Articular chondrocyte of knee joint (primary cell): ENCODE measurements around the gene SERPINA10. TPM values are rescaled to one million over a fixed set of nuclear protein-coding genes. Genes with fewer than 3 reads are reported as not detected.

ENCODE experiments used
- total RNA-seq: library from RNA; depleted of rRNA; stranded (reverse); fragments of >200 nt; gene quantifications from 2 replicates; pipeline ENCODE4 v1.2.3, GENCODE V29; 2012

SERPINA10 gene, protein sequence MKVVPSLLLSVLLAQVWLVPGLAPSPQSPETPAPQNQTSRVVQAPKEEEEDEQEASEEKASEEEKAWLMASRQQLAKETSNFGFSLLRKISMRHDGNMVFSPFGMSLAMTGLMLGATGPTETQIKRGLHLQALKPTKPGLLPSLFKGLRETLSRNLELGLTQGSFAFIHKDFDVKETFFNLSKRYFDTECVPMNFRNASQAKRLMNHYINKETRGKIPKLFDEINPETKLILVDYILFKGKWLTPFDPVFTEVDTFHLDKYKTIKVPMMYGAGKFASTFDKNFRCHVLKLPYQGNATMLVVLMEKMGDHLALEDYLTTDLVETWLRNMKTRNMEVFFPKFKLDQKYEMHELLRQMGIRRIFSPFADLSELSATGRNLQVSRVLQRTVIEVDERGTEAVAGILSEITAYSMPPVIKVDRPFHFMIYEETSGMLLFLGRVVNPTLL
- total RNA-seq, result not detected in 2 replicates

DNA sequence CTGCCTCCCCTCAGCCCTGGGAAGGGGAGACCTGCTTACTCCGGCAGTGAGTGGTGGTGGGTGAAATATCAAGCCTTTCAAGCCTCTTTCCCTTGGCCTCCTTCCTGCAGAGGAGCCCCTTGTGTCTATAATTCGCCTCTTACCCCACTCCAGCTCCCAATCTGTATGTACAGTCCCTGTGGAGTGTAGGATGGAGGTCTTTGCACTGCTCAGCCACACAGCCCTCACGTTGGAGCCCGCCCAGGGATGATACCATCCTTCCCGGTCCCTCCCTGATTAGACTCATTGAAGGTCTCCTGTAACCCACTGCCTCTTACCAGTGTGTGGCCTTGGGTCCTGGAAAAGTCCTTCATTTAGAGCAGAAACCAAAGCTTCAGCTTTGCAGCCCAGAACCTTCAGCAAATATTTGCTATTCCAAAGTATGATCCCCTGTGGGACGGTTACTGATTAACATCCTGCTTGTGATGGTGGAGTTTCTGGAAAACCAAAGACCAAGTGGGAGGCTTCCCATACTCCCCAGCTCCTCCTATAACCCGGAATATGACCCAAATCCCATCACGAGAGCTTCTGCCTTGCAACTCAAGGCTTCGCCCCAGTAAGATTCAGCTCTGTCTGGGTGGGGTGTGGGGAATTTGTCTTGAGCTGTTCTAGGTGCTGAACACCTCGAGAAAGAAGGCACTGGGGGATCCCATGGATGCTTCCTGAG lies at the start of gene SERPINA10:
TSS of gene SERPINA10 (minus strand) at position 397 of the 706 bp plus-strand sequence. CDS start 2,675 bp downstream, outside the sequence.

DNA sequence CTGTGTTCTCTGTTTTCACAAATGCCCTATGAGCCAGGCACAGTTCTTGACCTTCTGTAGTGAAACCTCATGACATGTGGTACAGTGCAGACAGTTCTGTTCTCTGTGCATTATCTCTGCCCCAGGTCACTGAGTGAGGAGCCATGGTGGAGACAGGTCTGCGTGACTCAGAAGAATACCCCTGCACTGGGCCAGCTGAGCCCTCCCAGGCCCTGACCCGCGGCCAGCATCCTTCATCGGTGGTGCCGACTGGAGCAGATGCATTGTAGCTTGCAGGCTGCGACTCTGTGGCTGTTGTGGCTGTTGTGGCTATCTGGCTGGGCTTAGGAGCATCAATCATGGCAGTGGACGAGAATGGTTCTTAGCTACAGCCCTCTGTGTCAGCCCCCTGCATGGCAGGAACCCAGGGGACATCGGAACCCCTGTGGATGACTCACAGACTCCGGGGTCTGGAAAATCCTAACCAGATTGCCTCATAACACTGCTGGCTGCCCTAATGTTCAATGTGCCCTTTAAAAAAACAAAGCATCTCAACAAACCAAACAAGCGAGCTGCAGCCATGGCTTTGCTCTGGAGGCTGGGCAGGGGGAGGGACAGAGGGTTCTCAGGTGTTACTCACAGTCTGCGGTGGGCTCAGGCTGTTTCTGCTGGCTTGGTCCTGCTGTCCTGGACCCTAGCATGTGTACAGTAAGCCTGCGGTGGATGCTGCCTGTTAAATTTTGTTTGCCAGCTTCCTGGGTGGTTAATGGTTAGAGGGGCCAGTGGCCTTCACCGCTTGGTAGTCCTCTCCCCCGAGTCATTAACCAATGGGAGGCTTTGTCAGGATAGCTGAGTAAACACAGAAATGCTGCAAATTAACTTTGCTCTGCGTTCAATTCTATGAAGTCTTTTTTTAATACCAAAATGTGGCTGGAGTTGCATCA lies 29.8 kb upstream of the SERPINA10 start, which contains the start of gene SERPINA6:
TSS of gene SERPINA6 (minus strand) at position 689 of the 923 bp plus-strand sequence. CDS start 8,688 bp downstream, outside the sequence.

Other genes starting within 250 kb of the SERPINA10 start
- gene DDX24, start 212.1 kb downstream of the SERPINA10 start, total RNA-seq, result 151 and 172 TPM in 2 replicates
- 7.1 and 11.2 TPM in 2 replicates for gene IFI27L1, start 212.0 kb downstream of the SERPINA10 start, total RNA-seq
- 66.0 and 68.9 TPM in 2 replicates for gene IFI27, start 182.5 kb downstream of the SERPINA10 start, total RNA-seq
- 80.9 and 104 TPM in 2 replicates for gene IFI27L2, start 163.7 kb downstream of the SERPINA10 start, total RNA-seq
- gene PPP4R4, start 118.9 kb downstream of the SERPINA10 start, total RNA-seq, result 6.6 and 9.4 TPM in 2 replicates
- gene SERPINA6, start 30.1 kb upstream of the SERPINA10 start, total RNA-seq, result not detected in 2 replicates
- gene SERPINA2, start 73.4 kb upstream of the SERPINA10 start, total RNA-seq, result not detected in 2 replicates
- gene SERPINA1, start 95.3 kb upstream of the SERPINA10 start, total RNA-seq, result 15.8 and 81.4 TPM in 2 replicates
- gene SERPINA11, start 159.5 kb upstream of the SERPINA10 start, total RNA-seq, result not detected in 2 replicates
- 0.26 and 0.43 TPM in 2 replicates for gene SERPINA9, start 182.9 kb upstream of the SERPINA10 start, total RNA-seq
- not detected in 2 replicates for gene SERPINA12, start 216.2 kb upstream of the SERPINA10 start, total RNA-seq